WI38 (cell line): ENCODE data around the gene MTMR3.

Experiments used
- H3K4me3 ChIP-seq: 2 replicates; pipeline ENCODE4 v1.5.1; 2011; ENCODE audit warnings: low read depth, mild to moderate bottlenecking, control low read depth, low read length
- CTCF ChIP-seq: IDR thresholded peaks from 2 replicates; pipeline ENCODE4 v1.5.1; 2012; ENCODE audit warnings: low read depth, mild to moderate bottlenecking, control low read depth, low read length

Gene MTMR3

DNA sequence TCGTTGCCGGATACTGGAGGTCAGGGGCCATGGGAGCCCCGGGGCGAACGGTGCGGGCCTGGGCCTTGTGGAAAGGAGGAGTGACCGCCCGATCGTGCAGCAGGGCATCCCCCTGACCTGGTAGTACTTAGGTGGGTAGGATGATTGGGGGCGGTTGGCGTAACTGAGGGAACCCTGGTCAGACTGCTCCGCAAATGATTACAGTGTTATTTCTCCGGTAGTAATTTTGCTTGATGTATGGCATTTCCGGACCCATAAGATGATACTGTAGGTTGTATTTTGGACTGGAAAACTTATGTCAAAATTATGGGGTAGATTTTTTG is 762 bp downstream of the MTMR3 start:
- no peak for TF ChIP-seq CTCF
- H3K4me3 ChIP-seq, result peak overlapping the region; percentile 92

GRCh38 chr22:29885610-29886009 is 2.6 kb downstream of the MTMR3 start:
- no peak overlapping the region for H3K4me3 ChIP-seq

DNA sequence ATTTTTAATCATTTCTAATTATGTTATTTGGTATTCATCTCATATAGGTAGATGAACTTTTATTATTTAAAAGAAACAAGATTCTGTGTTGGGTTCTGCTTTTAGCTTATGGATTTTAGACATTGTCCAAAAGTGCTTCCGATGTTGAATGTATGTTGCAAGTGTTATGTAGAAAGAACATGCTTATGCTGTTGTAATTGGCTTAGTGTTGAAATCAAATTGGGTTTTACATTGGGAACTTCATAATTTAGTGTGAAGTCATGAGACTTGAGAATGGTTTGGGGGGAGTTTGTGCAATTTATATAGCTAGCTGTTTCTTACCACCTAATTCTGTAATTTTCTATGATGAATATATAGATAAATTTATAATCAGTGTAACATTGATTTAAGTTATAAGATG is 3.6 kb downstream of the MTMR3 start:
- TF ChIP-seq CTCF, result no peak
- no peak overlapping the region for H3K4me3 ChIP-seq

More at GRCh38 chr22:29885610-29886009, 2.6 kb downstream of the MTMR3 start:
- TF ChIP-seq CTCF, result no peak

GRCh38 chr22:29887358-29887757 is 4.4 kb downstream of the MTMR3 start:
- H3K4me3 ChIP-seq, result no peak overlapping the region
- no peak for TF ChIP-seq CTCF

DNA sequence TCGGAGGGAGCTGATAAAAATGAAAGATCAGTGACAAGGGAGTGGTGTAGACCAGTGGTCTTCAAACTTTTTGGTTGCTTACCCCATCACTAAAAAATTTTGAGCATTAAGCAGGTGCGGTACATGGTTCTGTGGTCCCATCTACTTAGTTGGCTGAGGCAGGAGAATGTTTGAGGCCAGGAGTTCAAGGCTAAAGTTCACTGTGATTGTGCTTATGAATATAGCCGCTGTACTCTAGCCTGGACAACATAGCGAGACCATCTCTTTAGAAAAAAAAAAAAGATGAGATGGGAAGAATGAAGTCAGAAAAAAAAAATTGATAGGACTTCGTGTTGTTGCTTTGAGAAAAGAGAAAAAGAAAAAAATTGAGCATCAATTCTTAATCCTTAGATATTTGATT is 7.8 kb downstream of the MTMR3 start:
- no peak for TF ChIP-seq CTCF
- no peak overlapping the region for H3K4me3 ChIP-seq

GRCh38 chr22:29892315-29893156 is 9.6 kb downstream of the MTMR3 start:
- no peak for TF ChIP-seq CTCF
- H3K4me3 ChIP-seq, result no peak overlapping the region

- no peak overlapping the region for H3K4me3 ChIP-seq
- TF ChIP-seq CTCF, result no peak
Observed at GRCh38 chr22:29901354-29901753, 18.4 kb downstream of the MTMR3 start.
